ENCODE results near the gene TMEM52B. TPM values are rescaled to one million over a fixed set of nuclear protein-coding genes. Genes with fewer than 3 reads are reported as not detected.
"Not testable (repeated sequence)": the region's sequence is repeated elsewhere in the genome, so short reads cannot be mapped to it uniquely, and the experiment has no call there.

Gene TMEM52B
- total RNA-seq, 1 experiment from 2014 or later = not detected

DNA sequence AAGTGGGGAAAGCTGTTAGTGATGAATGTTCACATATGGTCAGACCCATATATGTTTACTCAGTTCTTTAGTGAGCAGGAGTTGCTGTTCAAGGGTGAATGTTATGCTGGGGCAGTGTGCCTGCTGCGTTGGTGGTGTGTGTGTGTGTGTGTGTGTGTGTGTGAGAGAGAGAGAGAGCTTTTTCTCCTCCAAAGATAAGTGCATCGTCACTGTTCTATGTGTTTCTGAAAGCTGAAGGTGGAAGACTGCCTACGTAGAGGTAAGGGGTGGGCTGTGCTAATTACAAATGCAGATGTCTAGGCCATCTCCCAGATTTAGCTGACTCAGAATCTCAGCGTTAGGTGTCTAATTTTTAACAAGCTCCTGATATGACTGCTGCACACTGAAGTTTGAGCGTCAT, 44.4 kb downstream of the TMEM52B start:
- DNase-seq (ENCODE audit: low read depth, low spot score) (no peak), ATAC-seq (no peak)
- no peaks in the 10 kb centered on the region; the same call in none of the 2 replicates for H3K36me3 ChIP-seq (ENCODE audit: control insufficient read depth, insufficient read depth, low read length)
- ChIA-PET POLR2A (no interaction called here), CTCF (no interaction called here)
- in situ Hi-C loops (cut with HindIII; ENCODE audit: low pct_unique_long_range_greater_than_20kb, low sequenced_read_pairs) (no loop called here), intact Hi-C loops (cut with micrococcal nuclease; ENCODE audit: unreplicated experiment) (no loop called here)
- BruUV-seq (replicated peaks) = no TSS peak
- H3K4me3 ChIP-seq (ENCODE audit: low read depth in 2 of 2, low read length in 2 of 2) = no peak overlapping the region
- H3K27ac ChIP-seq (ENCODE audit: low read length) = no peak overlapping the region
- H3K27me3 ChIP-seq (ENCODE audit: control insufficient read depth, insufficient read depth, low read length) = no peaks in the 10 kb centered on the region
- no peaks in the 10 kb centered on the region for H3K9me3 ChIP-seq (ENCODE audit: control insufficient read depth, insufficient read depth, low read depth, low read length)
- no peak for TF ChIP-seq SIN3A (IDR thresholded peaks at IDR 0.05; ENCODE audit: borderline replicate concordance, insufficient read depth, low read depth, low read length)
- TF ChIP-seq, protein P1, sequence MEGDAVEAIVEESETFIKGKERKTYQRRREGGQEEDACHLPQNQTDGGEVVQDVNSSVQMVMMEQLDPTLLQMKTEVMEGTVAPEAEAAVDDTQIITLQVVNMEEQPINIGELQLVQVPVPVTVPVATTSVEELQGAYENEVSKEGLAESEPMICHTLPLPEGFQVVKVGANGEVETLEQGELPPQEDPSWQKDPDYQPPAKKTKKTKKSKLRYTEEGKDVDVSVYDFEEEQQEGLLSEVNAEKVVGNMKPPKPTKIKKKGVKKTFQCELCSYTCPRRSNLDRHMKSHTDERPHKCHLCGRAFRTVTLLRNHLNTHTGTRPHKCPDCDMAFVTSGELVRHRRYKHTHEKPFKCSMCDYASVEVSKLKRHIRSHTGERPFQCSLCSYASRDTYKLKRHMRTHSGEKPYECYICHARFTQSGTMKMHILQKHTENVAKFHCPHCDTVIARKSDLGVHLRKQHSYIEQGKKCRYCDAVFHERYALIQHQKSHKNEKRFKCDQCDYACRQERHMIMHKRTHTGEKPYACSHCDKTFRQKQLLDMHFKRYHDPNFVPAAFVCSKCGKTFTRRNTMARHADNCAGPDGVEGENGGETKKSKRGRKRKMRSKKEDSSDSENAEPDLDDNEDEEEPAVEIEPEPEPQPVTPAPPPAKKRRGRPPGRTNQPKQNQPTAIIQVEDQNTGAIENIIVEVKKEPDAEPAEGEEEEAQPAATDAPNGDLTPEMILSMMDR (IDR thresholded peaks at IDR 0.05) = no peak
- no peaks in the 10 kb centered on the region for H3K4me1 ChIP-seq (ENCODE audit: control insufficient read depth, insufficient read depth, low read length)

DNA sequence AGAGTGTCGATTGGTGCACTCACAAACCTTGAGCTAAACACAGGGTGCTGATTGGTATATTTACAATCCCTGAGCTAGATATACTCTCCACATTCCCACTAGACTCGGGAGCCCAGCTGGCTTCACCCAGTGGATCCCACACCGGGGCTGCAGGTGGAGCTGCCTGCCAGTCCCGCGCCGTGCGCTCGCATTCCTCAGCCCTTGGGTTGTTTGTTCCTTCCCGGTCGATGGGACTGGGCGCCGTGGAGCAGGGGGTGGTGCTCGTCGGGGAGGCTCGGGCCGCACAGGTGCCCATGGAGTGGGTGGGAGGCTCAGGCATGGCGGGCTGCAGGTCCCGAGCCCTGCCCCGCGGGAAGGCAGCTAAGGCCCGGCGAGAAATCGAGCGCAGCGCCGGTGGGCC, 46.6 kb downstream of the TMEM52B start:
- POLR2A ChIA-PET; DNase-seq (ENCODE audit: low read depth, low spot score); ATAC-seq; BruUV-seq (replicated peaks); H3K4me1 ChIP-seq (ENCODE audit: control insufficient read depth, insufficient read depth, low read length); H3K9me3 ChIP-seq (ENCODE audit: control insufficient read depth, insufficient read depth, low read depth, low read length); H3K27ac ChIP-seq (ENCODE audit: low read length); intact Hi-C loops (cut with micrococcal nuclease; ENCODE audit: unreplicated experiment); CTCF ChIA-PET; H3K4me3 ChIP-seq (ENCODE audit: low read depth in 2 of 2, low read length in 2 of 2); in situ Hi-C loops (cut with HindIII; ENCODE audit: low pct_unique_long_range_greater_than_20kb, low sequenced_read_pairs); H3K27me3 ChIP-seq (ENCODE audit: control insufficient read depth, insufficient read depth, low read length); H3K36me3 ChIP-seq (ENCODE audit: control insufficient read depth, insufficient read depth, low read length): not testable (repeated sequence)

DNA sequence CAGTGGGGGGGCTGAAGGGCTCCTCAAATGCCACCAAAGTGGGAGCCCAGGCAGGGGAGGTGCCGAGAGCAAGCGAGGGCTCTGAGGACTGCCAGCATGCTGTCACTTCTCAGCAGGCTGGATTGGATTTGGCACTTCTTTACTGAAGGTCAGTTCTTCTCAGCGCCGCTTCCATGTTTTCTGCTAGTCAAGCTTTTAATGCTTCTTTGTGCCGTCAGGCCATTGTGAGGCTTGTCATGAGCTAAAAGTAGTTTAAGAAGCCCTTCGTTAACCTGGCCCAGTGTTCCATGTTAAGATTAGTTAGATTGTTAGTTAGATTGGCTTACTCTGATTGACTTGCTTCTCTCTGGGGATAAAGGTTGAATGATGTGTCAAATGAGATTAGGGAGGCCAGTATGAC, 47.3 kb downstream of the TMEM52B start:
- H3K9me3 ChIP-seq (ENCODE audit: control insufficient read depth, insufficient read depth, low read depth, low read length) = no peaks in the 10 kb centered on the region
- DNase-seq (ENCODE audit: low read depth, low spot score) (no peak), ATAC-seq (no peak)
- POLR2A ChIA-PET = no interaction called here
- H3K36me3 ChIP-seq (ENCODE audit: control insufficient read depth, insufficient read depth, low read length) = no peaks in the 10 kb centered on the region
- BruUV-seq (replicated peaks) = no TSS peak
- no peak overlapping the region for H3K27ac ChIP-seq (ENCODE audit: low read length)
- intact Hi-C loops (cut with micrococcal nuclease; ENCODE audit: unreplicated experiment) = no loop called here
- H3K4me1 ChIP-seq (ENCODE audit: control insufficient read depth, insufficient read depth, low read length) = no peaks in the 10 kb centered on the region
- in situ Hi-C loops (cut with HindIII; ENCODE audit: low pct_unique_long_range_greater_than_20kb, low sequenced_read_pairs) = no loop called here
- CTCF ChIA-PET = interaction anchor here (0.6 kb wide), 1 partner anchor 74 kb away, joined by 3 read pairs; no protein-coding TSS in a partner anchor
- no peaks in the 10 kb centered on the region for H3K27me3 ChIP-seq (ENCODE audit: control insufficient read depth, insufficient read depth, low read length)
- no peak overlapping the region for H3K4me3 ChIP-seq (ENCODE audit: low read depth in 2 of 2, low read length in 2 of 2)
- TF ChIP-seq, protein P1 (IDR thresholded peaks at IDR 0.05) = no peak
- TF ChIP-seq SIN3A (IDR thresholded peaks at IDR 0.05; ENCODE audit: borderline replicate concordance, insufficient read depth, low read depth, low read length) = no peak
- TF ChIP-seq TCF7L2 (IDR thresholded peaks at IDR 0.05; ENCODE audit: low read depth, low read length) = no peak
- TF ChIP-seq POLR2AphosphoS5 (IDR thresholded peaks at IDR 0.05; ENCODE audit: low read depth, low read length) = no peak

DNA sequence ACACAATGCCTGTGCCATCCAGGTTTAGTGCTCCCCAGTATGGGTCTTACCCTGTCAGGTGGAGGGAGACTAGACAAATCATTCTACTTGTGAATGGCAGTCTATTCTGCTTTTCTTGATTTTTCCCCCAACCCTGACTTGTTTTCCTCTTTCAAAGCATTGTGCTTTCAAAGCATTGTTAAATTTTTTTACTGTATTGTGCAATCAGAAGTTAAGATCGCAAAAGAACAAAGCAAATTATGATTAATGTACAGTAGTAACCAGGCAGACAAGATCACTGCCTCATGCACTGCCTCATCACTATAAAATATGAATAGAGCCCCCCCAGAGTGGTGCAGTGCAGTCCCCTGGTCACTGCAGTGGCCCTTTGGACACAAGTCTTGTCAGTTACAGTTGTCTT, 47.9 kb downstream of the TMEM52B start:
- Histone ChIP-seq H3K27me3 (ENCODE audit: control insufficient read depth, insufficient read depth, low read length) (no peaks in the 10 kb centered on the region), H3K4me1 (ENCODE audit: control insufficient read depth, insufficient read depth, low read length) (no peaks in the 10 kb centered on the region), H3K27ac (ENCODE audit: low read length) (no peak overlapping the region), H3K36me3 (ENCODE audit: control insufficient read depth, insufficient read depth, low read length) (no peaks in the 10 kb centered on the region), H3K4me3 (ENCODE audit: low read depth in 2 of 2, low read length in 2 of 2) (no peak overlapping the region), H3K9me3 (ENCODE audit: control insufficient read depth, insufficient read depth, low read depth, low read length) (no peaks in the 10 kb centered on the region)
- POLR2A ChIA-PET = interaction anchor here (0.8 kb wide), 1 partner anchor 14 kb away, joined by 5 read pairs; the partner anchor contains the start of gene GABARAPL1
- CTCF ChIA-PET = interaction anchor here (0.6 kb wide), 1 partner anchor 75 kb away, joined by 3 read pairs; no protein-coding TSS in a partner anchor
- in situ Hi-C loops (cut with HindIII; ENCODE audit: low pct_unique_long_range_greater_than_20kb, low sequenced_read_pairs) (no loop called here), intact Hi-C loops (cut with micrococcal nuclease; ENCODE audit: unreplicated experiment) (no loop called here)
- ATAC-seq (no peak), DNase-seq (ENCODE audit: low read depth, low spot score) (no peak)
- TF ChIP-seq POLR2AphosphoS5 (IDR thresholded peaks at IDR 0.05; ENCODE audit: low read depth, low read length) = no peak
- TF ChIP-seq, protein P2, sequence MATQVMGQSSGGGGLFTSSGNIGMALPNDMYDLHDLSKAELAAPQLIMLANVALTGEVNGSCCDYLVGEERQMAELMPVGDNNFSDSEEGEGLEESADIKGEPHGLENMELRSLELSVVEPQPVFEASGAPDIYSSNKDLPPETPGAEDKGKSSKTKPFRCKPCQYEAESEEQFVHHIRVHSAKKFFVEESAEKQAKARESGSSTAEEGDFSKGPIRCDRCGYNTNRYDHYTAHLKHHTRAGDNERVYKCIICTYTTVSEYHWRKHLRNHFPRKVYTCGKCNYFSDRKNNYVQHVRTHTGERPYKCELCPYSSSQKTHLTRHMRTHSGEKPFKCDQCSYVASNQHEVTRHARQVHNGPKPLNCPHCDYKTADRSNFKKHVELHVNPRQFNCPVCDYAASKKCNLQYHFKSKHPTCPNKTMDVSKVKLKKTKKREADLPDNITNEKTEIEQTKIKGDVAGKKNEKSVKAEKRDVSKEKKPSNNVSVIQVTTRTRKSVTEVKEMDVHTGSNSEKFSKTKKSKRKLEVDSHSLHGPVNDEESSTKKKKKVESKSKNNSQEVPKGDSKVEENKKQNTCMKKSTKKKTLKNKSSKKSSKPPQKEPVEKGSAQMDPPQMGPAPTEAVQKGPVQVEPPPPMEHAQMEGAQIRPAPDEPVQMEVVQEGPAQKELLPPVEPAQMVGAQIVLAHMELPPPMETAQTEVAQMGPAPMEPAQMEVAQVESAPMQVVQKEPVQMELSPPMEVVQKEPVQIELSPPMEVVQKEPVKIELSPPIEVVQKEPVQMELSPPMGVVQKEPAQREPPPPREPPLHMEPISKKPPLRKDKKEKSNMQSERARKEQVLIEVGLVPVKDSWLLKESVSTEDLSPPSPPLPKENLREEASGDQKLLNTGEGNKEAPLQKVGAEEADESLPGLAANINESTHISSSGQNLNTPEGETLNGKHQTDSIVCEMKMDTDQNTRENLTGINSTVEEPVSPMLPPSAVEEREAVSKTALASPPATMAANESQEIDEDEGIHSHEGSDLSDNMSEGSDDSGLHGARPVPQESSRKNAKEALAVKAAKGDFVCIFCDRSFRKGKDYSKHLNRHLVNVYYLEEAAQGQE (IDR thresholded peaks at IDR 0.05; ENCODE audit: insufficient read depth in 1 of 2, low read depth in 2 of 2, low read length in 1 of 2) = no peak
- no peak for TF ChIP-seq SIN3A (IDR thresholded peaks at IDR 0.05; ENCODE audit: borderline replicate concordance, insufficient read depth, low read depth, low read length)
- TF ChIP-seq TCF7L2 (IDR thresholded peaks at IDR 0.05; ENCODE audit: low read depth, low read length) = no peak
- TF ChIP-seq, protein P1 (IDR thresholded peaks at IDR 0.05) = no peak
- no TSS peak for BruUV-seq (replicated peaks)
